ENCODE measurements around the gene ERGIC1. TPM values are rescaled to one million over a fixed set of nuclear protein-coding genes. Genes with fewer than 3 reads are reported as not detected.

The ERGIC1 gene
- total and polyA plus RNA-seq, 2 of the 8 experiments (the other 6 are each of a cell fraction or from before 2014, with no cell fraction given), result 95.3 to 106 TPM

GRCh38 chr5:172870715-172871461, 36.8 kb downstream of the ERGIC1 start (continued):
- no peak for TF ChIP-seq SIRT6 (IDR thresholded peaks at IDR 0.05; ENCODE audit: low read length)
- TF ChIP-seq CBX8 (IDR thresholded peaks at IDR 0.05; ENCODE audit: borderline replicate concordance, low read depth, low read length), result no peak
- no peak for TF ChIP-seq BACH1 (IDR thresholded peaks at IDR 0.05; ENCODE audit: low read length)
- TF ChIP-seq SRF (IDR thresholded peaks at IDR 0.05; ENCODE audit: low read depth, low read length), result no peak
- no peak for TF ChIP-seq TBP (IDR thresholded peaks at IDR 0.05; ENCODE audit: low read depth, low read length)
- TF ChIP-seq RXRA (IDR thresholded peaks at IDR 0.05; ENCODE audit: insufficient read depth, low read depth, low read length), result no peak
- no peak for TF ChIP-seq TAF1 (IDR thresholded peaks at IDR 0.05; ENCODE audit: low read depth, low read length)
- TF ChIP-seq POU5F1 (IDR thresholded peaks at IDR 0.05; ENCODE audit: low read depth, low read length), result no peak
